DND-41 (cell line): ENCODE data around the gene RALGPS1.

ENCODE experiments used
- EZH2 ChIP-seq: IDR thresholded peaks from 3 replicates; pipeline ENCODE4 v1.6.1; 2012; ENCODE audit warnings: borderline replicate concordance, low read depth, mild to moderate bottlenecking, moderate library complexity, low read length, inconsistent platforms; ENCODE audit not compliant: severe bottlenecking
- TF ChIP-seq, protein P1 (sequence below): IDR thresholded peaks from 2 replicates; pipeline ENCODE4 v1.5.1; 2012; ENCODE audit warnings: borderline replicate concordance, low read length, moderate library complexity, mild to moderate bottlenecking; ENCODE audit not compliant: poor library complexity, severe bottlenecking; ENCODE audit errors: extremely low read depth

DNA sequence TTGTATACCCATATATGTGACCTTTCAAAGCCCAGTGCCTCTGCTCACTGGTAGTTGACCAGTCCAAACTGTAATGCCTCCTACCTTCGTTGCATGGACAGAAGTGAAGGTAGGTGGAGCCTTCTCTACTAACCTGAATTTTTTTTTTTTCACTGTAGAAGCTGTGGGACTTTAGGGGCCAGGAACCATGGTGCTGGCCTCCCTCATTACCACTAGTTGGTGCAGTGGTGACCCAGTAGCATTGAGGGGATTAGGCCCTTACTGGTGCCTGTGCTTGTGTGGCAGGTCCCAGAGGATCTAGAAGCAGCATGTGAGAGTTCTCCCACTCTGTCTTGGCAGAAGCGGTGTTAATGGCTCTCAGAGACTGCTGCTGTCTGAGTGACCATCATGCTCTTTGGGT is 2.3 kb downstream of the RALGPS1 start:
- TF ChIP-seq EZH2: no peak
- TF ChIP-seq, protein P1, sequence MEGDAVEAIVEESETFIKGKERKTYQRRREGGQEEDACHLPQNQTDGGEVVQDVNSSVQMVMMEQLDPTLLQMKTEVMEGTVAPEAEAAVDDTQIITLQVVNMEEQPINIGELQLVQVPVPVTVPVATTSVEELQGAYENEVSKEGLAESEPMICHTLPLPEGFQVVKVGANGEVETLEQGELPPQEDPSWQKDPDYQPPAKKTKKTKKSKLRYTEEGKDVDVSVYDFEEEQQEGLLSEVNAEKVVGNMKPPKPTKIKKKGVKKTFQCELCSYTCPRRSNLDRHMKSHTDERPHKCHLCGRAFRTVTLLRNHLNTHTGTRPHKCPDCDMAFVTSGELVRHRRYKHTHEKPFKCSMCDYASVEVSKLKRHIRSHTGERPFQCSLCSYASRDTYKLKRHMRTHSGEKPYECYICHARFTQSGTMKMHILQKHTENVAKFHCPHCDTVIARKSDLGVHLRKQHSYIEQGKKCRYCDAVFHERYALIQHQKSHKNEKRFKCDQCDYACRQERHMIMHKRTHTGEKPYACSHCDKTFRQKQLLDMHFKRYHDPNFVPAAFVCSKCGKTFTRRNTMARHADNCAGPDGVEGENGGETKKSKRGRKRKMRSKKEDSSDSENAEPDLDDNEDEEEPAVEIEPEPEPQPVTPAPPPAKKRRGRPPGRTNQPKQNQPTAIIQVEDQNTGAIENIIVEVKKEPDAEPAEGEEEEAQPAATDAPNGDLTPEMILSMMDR: peak; percentile 17
